Measurements from ENCODE around the gene GRIA2.
"Not testable (repeated sequence)": the region's sequence is repeated elsewhere in the genome, so short reads cannot be mapped to it uniquely, and the experiment has no call there.

The GRIA2 gene

DNA sequence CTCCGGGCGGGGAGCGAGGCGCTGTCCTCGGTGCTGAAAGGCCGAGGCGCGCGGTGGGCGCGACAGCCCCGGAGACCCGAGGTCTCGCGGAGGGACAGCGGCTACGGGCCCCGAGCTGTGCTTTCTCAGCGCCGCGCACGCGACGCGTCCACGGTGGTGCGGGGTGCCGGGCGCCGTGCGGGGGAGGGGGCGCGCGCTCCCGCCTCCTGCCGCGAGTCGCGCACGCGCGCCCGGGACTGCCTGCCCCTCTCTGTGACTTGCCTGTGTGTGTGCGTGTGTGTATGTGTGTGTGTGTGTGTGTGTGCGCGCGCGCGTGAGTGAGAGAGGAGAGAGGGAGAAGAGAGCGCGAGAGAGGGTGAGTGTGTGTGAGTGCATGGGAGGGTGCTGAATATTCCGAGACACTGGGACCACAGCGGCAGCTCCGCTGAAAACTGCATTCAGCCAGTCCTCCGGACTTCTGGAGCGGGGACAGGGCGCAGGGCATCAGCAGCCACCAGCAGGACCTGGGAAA is at the start of gene GRIA2:
Gene GRIA2, plus strand, starts transcription at position 358 of the 511 bp plus-strand sequence. CDS start 315 bp downstream, outside the sequence.
- DNase-seq (ENCODE audit: low spot score): peak; percentile 32

DNA sequence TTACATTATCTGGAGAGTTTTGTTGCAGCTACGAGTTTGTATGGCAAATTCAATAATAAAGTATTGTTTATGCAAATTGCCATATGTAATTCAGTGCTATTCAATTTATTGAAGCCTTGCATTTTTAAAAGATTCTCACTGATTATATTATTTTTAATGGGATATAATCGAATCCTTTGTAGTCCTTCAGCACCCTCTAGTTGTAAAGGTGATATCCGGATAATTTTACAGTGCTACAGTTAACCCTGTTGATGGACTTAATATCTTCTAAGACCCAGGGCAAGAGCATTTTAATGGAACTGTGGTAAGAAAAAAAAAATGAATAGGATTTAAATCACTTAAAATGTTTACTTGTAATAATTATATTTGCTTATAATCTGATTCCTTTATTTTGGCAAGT is 48.5 kb upstream of the GRIA2 start:
- no peak for DNase-seq (ENCODE audit: low spot score)

DNA sequence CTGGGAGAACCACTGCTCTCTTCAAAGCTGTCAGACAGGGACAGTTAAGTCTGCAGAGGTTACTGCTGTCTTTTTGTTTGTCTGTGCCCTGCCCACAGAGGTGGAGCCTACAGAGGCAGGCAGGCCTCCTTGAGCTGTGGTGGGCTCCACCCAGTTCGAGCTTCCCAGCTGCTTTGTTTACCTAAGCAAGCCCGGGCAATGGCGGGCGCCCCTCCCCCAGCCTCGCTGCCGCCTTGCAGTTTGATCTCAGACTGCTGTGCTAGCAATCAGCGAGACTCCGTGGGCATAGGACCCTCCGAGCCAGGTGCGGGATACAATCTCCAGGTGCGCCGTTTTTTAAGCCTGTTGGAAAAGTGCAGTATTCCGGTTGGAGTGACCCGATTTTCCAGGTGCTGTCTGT is 40.3 kb upstream of the GRIA2 start:
- DNase-seq (ENCODE audit: low spot score): not testable (repeated sequence)

DNA sequence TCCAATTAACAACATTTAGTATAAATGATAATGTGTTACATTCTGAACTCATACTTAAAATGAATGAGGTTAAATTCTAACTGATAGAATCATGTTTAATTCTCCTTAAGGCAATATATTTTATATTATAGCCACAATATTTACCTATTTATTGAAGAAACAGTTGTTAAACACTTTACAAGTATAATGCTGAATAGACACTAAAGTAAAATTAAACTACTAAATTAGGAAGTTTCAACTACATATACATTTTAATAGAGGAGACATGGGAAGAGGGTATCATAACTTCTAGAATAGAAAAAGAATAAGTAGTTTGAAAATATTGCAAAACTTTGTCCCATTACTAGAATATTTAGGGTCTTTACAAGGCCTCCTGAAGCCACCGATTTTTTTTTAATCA is 36.2 kb upstream of the GRIA2 start:
- DNase-seq (ENCODE audit: low spot score): no peak

DNA sequence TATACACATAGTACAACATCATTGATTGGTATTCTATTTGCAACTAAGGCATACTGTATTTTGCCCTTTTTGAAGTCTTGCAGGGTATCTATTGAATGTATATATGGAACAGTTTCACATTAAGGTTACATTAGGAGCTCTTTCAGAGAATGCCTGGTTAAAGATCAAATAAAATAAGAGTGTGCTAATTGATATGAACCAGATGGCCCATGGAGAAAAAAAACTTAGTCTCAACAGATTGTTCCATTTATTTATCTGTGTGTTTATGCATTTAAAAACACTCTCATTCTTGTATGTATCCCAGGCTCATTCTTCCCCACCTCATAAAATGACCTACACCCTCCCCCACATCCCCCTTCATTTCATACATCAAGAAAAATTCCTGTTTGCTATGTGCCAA is 35.2 kb upstream of the GRIA2 start:
- DNase-seq (ENCODE audit: low spot score): no peak

DNA sequence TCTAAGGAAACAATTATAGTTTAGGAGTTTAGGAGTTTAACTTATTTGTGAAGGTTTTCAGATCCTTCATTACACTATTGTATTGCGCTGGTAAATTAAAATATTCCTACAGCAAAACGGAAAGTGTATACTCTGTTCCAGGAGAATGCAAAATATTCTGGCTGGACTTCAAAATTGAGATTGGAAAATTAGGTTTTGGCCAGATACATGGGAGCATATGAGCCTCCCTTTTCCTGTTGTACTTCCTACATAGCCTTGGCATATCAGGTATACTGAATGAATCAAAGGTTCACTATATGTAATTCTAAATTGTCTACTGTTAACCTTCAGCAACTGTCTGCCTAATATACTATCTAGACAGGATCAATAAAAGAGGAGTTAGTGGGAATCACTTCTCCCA is 25.2 kb upstream of the GRIA2 start:
- DNase-seq (ENCODE audit: low spot score): no peak

DNA sequence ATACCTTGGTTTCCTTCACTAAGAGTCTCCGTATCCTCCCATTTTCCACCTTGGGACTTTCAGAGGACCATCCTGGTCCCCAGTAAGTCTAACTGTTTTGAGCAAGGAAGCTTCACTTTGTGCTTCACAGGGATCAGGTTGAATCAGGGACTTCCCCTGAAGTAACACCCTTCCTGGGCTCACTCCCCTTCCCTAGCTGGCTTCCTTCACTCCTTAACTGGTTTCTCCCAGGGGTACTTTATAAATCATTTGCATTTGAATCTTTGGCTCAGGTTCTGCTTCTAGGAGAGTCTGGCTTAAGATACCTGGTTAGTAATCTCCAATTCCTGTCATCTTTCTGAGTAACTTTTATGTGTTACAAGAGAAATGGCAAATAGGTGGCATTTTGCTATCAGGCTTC is 24.5 kb upstream of the GRIA2 start:
- no peak for DNase-seq (ENCODE audit: low spot score)

DNA sequence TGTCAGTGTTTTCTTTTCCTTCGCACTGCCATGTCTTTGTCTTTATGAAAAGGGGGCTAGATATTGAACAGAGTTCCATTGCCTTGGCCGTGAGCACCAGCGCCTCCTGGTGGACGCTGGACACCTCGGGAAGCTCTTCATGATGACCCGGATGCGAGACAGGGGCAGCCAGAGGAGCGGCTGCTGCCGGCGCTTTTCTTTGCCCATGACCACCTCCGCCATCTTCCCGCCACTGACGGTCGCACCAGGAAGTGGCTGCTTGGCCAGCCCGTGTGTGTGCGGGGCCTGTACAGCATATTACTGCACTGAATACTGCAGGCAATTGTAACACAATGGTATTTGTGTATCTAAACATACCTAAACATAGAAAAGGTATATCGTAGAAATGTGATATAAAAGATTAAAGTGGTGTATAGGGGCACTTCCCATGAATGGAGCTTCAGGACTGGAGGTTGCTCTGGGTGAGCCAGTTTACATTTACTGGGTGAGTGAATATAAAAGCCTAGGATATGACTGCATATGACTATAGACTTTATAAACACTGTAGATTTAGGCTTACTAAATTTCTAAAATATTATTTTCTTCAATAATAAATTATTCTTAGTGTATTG is 15.8 kb upstream of the GRIA2 start:
- DNase-seq (ENCODE audit: low spot score): no peak

DNA sequence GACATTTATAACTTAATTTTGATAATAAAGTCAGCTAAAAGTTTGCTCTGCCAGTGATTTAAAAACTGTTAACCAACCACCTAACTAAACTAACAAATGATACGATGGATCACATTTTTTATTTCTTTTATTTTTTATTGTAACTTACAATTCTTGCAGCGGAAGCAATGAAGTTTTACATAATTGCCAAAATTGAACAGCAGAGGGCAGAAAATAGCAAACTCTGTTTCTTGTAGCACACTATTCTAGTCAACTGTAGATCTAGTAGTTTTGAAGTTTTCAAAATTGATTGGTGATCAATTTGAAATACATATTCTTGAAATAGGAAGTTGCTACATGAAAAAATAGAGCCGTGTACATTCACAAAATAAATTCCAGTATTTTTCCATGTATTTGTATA is 2.8 kb upstream of the GRIA2 start:
- DNase-seq (ENCODE audit: low spot score): peak; percentile 42

DNA sequence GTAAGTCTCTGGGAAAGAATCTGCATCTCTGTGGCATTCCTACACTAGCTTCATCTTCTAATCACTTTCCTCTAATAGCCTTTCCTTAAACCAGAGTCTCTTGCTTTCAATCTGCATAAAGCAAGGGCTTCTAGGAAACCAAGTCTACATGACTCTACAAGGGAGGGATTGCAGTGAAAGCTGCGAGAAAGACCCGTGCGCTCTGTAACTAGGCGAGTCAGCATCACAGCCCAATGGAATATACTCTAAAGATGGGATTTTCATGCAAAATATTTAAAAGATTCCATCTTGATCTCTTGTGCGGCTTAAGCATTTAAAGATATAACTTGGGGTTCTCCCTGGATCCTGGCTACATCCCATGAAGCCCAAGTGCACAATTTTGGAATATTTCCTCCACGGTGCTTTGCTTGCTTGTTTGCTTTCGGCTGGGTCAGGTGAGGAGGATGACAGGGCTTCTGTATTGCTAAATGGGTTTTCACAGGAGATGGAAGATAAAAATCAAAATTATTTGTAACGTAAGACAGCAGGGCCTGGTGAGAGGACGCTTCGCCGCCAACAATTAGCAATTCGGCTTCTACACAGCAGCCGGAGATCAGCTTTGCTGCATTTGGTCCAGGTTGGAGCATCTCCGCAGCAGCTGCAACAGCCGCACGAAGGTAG is 687 bp upstream of the GRIA2 start:
- no peak for DNase-seq (ENCODE audit: low spot score)

DNA sequence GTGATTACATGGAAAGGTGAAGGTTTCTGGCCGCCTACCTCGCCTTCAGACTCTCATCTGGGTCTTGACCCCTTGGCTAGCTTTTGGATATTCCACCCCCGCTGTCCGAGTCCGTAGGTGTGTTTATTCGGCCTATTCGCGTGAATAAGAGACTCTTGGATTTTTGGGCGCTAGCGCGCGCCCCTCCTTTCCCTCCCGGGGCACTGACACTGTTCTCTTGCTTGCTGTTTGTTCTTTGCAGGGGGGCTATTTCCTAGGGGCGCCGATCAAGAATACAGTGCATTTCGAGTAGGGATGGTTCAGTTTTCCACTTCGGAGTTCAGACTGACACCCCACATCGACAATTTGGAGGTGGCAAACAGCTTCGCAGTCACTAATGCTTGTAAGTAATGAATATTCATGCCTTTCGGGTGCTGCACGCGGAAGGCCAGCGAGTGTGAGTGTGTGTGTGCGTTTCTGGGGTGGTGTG is 932 bp downstream of the GRIA2 start:
- DNase-seq (ENCODE audit: low spot score): no peak

DNA sequence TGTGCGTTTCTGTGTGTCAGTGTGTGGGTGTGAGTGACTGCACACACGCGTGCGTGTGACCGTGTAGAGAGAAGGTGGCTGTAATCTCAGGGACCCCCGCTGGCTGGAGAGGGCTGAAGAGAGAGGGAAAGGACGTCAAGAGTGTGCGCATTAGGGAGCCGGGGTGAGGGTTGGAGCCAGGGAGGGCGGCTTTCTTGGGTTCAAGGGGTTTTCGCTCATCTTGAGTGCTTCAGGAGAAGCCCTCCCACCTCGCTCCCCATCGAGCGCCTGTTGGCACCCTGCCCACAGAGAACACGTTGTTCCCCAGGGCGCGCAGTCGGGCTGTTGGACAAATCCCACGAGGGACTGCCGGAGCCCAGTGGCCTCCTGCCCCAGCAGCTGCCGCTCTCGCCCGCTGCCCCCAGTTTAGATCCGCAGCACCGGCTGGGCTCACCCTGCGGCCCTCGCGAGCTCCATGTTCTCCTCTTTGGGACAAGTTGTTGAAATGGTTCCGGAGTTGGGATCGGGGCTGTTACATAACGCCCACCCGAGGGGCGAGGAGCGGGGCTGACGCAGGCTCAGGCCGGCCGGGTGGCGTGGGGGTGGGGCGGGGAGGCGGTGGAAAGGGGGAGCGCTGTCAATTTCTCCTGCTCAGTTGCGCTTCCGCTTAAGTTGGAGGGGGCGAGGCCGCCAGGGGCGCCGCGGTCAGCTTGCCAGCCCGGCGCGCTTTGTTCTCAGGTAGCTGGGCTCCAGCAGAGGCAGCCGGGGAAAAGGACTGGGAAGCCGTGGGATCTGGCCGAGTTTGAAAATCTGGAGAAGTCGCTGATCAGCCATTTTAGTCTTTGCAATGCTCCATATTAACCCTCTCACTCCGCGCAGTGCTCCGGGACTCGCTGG is 1.6 kb downstream of the GRIA2 start:
- DNase-seq (ENCODE audit: low spot score): no peak

DNA sequence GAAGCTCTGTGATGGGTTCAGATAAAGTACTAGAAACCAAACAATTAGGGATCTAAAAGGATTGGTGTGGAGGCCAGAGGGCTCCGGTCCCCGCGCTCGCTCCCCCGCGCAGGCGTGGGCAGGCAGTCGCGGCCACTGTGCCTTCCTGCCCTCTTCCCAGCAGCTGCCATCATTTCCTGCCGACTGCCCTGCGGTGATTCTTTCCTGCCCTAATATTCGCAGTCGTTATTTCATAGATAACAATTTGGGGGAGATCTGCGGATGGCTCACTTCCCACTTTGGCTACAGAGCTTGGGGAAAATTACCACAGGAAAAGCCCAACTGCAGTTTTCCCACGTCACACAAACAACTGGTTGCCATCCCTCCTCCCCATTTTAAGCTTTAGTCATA is 2.2 kb downstream of the GRIA2 start:
- DNase-seq (ENCODE audit: low spot score): no peak

DNA sequence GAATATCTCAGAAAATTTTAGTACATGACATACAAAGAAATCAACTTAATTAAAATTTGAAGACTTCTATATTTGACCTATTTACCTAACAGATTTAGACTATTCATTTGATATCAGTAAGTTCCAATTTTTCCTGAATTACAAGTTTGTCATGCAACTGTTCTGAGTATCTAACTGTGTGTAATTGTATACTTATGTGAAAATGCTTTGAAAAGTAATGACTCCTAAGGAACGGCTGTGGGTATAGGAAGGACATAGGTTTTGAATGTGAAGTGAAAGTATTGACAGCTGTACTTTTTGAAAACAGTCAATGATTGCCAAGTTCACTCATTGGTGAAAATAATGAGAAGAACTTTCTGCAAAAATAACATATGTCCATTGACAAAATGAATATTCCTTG is 2.9 kb downstream of the GRIA2 start:
- no peak for DNase-seq (ENCODE audit: low spot score)

DNA sequence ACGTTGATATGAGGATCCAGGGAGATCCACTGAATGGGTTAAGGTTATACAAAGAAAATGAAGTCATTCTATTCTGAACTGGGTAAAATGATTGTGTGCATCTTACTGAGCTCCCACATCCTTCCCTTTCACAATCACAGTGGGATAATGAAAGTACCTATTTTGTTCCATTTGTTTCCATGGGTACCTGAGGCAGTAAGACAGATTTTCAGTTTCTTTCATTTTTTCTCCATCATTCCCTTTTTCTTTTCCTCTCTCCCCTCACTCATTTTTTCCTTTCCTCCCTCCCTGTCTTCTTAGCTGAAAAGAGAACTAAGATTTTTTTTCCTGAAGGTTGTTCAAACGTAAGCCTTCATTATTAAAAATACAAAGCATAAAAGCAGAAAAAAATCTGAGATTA is 4.6 kb downstream of the GRIA2 start:
- DNase-seq (ENCODE audit: low spot score): no peak

DNA sequence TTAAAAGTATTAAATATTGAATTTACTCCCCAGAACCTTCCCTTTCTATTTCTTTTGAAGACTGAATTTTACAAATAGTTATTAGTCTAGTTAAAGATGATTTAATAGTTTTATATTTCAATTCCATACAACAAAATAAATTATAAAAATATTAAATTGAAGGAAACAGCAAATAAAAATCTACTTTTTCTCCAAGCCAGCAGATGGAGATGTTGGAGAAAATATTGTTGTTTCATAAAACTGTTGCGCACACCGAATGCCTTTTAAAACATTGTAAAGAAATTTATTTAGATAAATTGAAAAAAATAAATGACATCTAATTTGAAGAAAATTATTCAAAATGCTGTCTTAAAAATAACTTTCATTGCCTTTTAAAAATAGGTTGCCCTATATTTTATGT is 5.5 kb downstream of the GRIA2 start:
- DNase-seq (ENCODE audit: low spot score): no peak

DNA sequence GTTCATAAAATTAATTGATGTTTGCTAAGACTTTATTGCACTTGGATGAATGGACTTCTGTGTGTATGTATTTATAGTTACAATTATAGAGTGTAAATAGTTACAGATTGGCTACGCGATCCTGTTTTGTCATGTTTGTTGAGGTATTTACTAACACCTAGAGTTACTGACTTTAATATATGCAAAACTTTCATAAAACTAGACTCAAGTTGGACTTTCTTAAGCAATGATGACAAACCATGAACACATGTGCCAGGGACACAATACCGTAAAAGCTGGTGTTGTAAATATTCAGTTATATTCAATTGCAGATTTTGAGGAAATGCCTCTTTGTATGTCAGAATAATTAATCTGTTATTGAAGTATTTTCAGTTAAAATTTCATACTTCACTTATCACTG is 6.1 kb downstream of the GRIA2 start:
- DNase-seq (ENCODE audit: low spot score): no peak

DNA sequence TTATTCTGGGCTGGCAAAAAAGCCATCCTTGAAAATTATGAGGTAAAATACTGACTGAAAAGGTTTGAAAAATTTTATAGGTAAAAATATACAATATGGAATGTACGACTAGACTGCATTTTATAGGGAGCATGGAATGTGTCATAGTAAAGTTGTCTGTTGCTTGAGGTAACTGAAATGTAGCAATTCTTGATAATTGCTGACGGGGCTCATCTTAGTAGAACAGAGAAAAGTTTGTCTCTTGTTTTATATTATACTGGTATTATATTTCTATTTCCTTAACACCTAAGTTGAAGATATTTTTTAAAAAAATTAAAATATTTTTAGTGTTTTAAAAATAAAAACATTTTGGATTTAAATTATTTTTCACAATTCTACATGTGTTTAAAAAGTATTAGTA is 11.0 kb downstream of the GRIA2 start:
- no peak for DNase-seq (ENCODE audit: low spot score)

DNA sequence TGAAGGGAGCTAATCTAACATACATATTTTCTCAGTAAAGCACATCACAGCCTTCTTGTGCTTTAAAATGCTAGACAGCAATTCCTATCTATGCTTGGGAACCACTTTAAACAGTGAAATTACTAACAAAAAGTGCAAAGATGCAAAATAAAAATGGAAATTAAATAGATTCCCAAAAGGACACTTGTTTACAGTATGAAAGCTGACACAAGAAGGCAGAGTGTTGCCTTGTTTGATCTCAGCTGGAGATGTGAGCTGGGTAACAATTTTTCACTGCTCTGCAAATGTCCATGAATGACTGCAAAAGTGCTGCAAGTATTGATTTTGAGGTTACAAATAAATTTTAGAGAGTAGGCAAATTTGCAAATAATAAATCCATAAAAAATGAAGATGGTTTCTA is 22.3 kb downstream of the GRIA2 start:
- DNase-seq (ENCODE audit: low spot score): no peak

DNA sequence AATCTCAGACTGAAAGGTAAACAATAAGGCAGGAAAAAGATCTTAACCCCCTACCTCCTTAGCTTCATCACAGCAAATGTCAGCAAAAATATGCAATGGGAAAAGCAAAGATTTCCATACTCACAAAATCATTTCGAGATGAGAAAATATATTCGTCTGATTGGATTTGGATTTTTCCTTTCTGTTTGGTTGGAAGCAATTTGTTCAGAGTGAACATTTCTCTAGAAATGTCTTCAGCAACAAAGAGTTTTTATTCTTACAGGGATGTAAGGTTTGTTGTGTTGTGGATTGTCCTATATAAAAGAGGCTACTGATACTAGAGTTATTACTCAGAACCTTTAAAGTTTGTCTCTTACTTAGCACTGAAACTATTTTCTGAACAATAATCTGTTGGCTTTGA is 23.8 kb downstream of the GRIA2 start:
- DNase-seq (ENCODE audit: low spot score): no peak

DNA sequence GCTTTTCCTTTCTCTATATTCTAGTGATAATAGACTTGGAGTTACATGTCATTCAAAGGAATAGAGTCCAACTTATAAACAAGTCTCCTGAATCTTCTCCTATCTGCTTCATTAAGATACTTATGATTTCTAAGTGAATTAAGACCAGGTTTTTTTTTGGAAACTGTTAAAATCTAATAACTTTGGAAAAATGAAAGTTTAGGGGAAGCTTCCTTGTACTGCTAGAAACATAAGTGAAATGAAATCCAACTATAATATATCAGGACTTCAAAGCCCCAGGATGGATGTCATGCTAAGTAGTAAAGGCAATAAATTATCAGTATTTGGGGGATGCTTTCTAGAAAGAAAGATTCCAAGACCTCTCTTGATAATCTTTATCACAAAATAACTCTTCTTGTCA is 24.8 kb downstream of the GRIA2 start:
- DNase-seq (ENCODE audit: low spot score): no peak

DNA sequence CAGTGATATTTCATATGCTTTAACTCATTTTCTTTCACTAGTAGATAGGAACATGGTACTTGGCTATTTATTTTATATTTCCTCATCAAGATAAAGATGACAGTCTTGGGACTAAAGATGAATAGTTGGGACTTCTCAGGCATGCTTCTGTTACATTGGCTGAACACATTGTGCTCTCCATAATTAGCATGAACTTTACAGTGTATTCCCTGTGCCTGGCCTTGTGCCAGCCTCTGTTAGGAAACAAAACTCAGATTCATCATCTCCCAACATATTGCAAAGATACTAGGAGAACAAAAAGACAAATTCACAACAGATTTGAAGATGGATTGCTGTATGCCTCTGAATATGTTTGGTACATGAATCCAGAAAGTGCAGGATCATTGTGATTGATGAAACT is 26.4 kb downstream of the GRIA2 start:
- no peak for DNase-seq (ENCODE audit: low spot score)

DNA sequence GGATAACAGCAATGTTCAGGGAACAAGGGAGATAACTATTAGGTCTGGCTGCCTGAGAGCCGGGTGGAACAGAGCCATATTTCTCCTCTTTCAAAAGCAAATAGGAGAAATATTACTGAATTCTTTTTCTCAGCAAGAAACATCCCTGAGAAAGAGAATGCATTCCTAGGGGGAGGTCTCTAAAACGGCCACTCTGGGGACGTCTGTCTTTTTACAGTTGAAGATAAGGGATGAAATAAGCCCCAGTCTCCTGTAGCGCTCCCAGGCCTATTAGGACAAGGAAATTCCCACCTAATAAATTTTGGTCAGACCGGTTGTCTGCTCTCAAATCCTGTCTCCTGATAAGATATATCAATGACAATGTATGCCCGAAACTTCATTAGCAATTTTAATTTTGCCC is 37.6 kb downstream of the GRIA2 start:
- DNase-seq (ENCODE audit: low spot score): not testable (repeated sequence)

All from kidney capillary endothelial cell (primary cell).